ENCODE measurements around the gene FUT6.

- TF ChIP-seq POLR2AphosphoS5 (IDR thresholded peaks at IDR 0.05), result no peak
- TF ChIP-seq, protein P1, sequence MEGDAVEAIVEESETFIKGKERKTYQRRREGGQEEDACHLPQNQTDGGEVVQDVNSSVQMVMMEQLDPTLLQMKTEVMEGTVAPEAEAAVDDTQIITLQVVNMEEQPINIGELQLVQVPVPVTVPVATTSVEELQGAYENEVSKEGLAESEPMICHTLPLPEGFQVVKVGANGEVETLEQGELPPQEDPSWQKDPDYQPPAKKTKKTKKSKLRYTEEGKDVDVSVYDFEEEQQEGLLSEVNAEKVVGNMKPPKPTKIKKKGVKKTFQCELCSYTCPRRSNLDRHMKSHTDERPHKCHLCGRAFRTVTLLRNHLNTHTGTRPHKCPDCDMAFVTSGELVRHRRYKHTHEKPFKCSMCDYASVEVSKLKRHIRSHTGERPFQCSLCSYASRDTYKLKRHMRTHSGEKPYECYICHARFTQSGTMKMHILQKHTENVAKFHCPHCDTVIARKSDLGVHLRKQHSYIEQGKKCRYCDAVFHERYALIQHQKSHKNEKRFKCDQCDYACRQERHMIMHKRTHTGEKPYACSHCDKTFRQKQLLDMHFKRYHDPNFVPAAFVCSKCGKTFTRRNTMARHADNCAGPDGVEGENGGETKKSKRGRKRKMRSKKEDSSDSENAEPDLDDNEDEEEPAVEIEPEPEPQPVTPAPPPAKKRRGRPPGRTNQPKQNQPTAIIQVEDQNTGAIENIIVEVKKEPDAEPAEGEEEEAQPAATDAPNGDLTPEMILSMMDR (IDR thresholded peaks at IDR 0.05), result no peak
Measured at GRCh38 chr19:5838353-5839064, 993 bp downstream of the FUT6 start.

Data from esophagus muscularis mucosa (tissue), 3 donors.